Neural progenitor cell (in vitro differentiated cells): ENCODE measurements around the gene S100A3. TPM values are rescaled to one million over a fixed set of nuclear protein-coding genes. Genes with fewer than 3 reads are reported as not detected.
A peak's percentile ranks its signal among the peaks of the same experiment; 100 is the strongest.

Experiments used
- DNase-seq: peaks from one replicate; pipeline ENCODE4 v3.0.0-alpha.2; 2016; ENCODE audit warnings: low spot score
- H2AFZ ChIP-seq: fragments of 200-600 bp; sonication (generic); replicated peaks from 2 replicates; pipeline ENCODE4 v1.6.1; 2016; ENCODE audit warnings: antibody characterized with exemption
- H3F3A ChIP-seq: fragments of 200-600 bp; sonication (generic); 2 replicates; pipeline ENCODE4 v1.6.1; 2016; ENCODE audit warnings: antibody characterized with exemption, low read depth
- H3K27ac ChIP-seq: fragments of 200-600 bp; sonication (generic); 2 replicates; pipeline ENCODE4 v1.5.1; 2016; ENCODE audit warnings: mild to moderate bottlenecking
- H3K27me3 ChIP-seq: fragments of 200-600 bp; sonication (generic); 2 replicates; pipeline ENCODE4 v1.6.1; 2016; ENCODE audit warnings: mild to moderate bottlenecking, moderate library complexity
- H3K36me3 ChIP-seq: fragments of 200-600 bp; sonication (generic); 2 replicates; pipeline ENCODE4 v1.5.1; 2016
- H3K4me1 ChIP-seq: fragments of 200-600 bp; sonication (generic); 2 replicates; pipeline ENCODE4 v1.6.1; 2016; ENCODE audit warnings: mixed run types
- H3K4me2 ChIP-seq: fragments of 200-600 bp; sonication (generic); 2 replicates; pipeline ENCODE4 v1.6.1; 2016
- H3K4me3 ChIP-seq: fragments of 200-600 bp; sonication (generic); 2 replicates; pipeline ENCODE4 v1.5.1; 2016
- H3K79me2 ChIP-seq: fragments of 200-600 bp; sonication (generic); 2 replicates; pipeline ENCODE4 v1.6.1; 2016; ENCODE audit warnings: low read depth
- H3K9ac ChIP-seq: fragments of 200-600 bp; sonication (generic); 2 replicates; pipeline ENCODE4 v1.6.1; 2016
- H3K9me3 ChIP-seq: fragments of 200-600 bp; sonication (generic); 2 replicates; pipeline ENCODE4 v1.5.1; 2016; ENCODE audit warnings: low read depth
- H4K20me1 ChIP-seq: fragments of 200-600 bp; sonication (generic); 2 replicates; pipeline ENCODE4 v1.6.1; 2016; ENCODE audit warnings: low read depth
- H3K27ac Mint-ChIP-seq: 3 replicates; pipeline ENCODE4 v1.8.0; 2021; ENCODE audit warnings: mixed read lengths
- H3K27me3 Mint-ChIP-seq: 2 replicates; pipeline ENCODE4 v1.8.0; 2022; ENCODE audit warnings: low read depth, mild to moderate bottlenecking, inconsistent platforms, moderate library complexity, mixed read lengths; ENCODE audit not compliant: insufficient read depth
- H3K36me3 Mint-ChIP-seq: 3 replicates; pipeline ENCODE4 v1.8.0; 2021; ENCODE audit warnings: mixed read lengths
- H3K4me1 Mint-ChIP-seq: 3 replicates; pipeline ENCODE4 v1.8.0; 2021; ENCODE audit warnings: mixed read lengths
- H3K4me3 Mint-ChIP-seq: 3 replicates; pipeline ENCODE4 v1.8.0; 2021; ENCODE audit warnings: mild to moderate bottlenecking, moderate library complexity, mixed read lengths
- H3K9me3 Mint-ChIP-seq: 3 replicates; pipeline ENCODE4 v1.8.0; 2020; ENCODE audit warnings: mixed read lengths
- EZH2 ChIP-seq: fragments of 200-600 bp; sonication (generic); IDR thresholded peaks from 2 replicates; pipeline ENCODE4 v1.6.1; 2017; ENCODE audit warnings: antibody characterized with exemption, mild to moderate bottlenecking, moderate library complexity
- EZH2phosphoT487 ChIP-seq: fragments of 200-600 bp; sonication (generic); IDR thresholded peaks from 2 replicates; pipeline ENCODE4 v1.6.1; 2017; ENCODE audit warnings: antibody characterized with exemption
- total RNA-seq: library from RNA; depleted of rRNA; stranded (reverse); fragments of >200 nt; gene quantifications from 2 replicates; pipeline ENCODE4 v1.2.3, GENCODE V29; 2015; ENCODE audit warnings: low replicate concordance
- TF ChIP-seq, protein P1 (sequence below): fragments of 200-600 bp; sonication (generic); IDR thresholded peaks from 2 replicates; pipeline ENCODE4 v1.5.1; 2017; ENCODE audit warnings: antibody characterized with exemption, mild to moderate bottlenecking

S100A3 gene
- total RNA-seq, 1 donor from 2014 or later: not detected

DNA sequence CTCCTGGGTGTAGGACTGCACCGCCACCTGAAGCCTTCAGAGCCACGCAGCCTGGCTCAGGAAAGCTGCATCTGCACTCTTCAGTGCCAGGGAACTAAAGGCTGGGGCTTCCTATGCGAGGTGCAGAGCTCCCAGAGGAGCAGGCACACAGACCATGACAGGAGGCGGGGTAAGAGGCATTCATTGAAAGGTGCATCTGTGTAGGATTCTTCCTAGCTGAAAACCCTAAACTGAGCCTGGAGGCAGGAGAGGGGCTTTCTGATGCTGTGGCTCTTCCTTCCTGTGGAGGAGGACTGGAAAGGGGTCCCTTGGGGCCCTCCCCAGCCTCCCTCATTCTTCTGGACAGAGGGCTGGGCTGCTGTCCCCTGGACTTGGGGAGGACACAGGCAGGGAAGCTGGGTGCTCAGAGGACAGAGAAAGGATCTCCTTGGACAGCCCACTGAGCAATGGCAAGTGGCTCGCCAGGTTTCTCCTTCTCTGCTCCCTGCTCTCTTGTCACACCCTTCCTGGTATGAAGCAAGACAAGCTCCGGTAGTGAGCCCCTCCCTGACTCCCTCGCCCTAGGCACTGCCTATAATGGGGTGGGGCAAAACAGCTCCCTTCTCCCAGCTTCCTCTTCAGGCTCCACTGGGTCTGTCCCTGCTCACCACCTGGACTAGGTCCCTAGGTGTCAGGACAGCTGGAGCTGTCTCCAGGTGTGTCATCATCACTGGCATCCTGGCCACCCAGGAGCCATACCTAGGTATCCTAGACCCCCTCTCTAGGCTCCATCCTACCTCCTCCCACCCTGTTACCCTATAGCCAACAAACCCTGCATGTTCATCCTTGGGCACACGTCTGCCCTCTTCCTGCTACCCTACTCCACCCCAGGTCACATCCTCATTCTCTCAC lies 33.3 kb downstream of the S100A3 start:
- H3F3A ChIP-seq: peaks cover under 1% of the 10 kb centered on the region
- H2AFZ ChIP-seq: no peak overlapping the region
- no peaks in the 10 kb centered on the region for H3K4me1 ChIP-seq
- H3K36me3 ChIP-seq: no peaks in the 10 kb centered on the region
- Mint-ChIP-seq H3K4me3 (no peak overlapping the region), H3K27me3 (no peaks in the 10 kb centered on the region), H3K36me3 (no peaks in the 10 kb centered on the region), H3K27ac (no peak overlapping the region), H3K4me1 (peaks cover 5% of the 10 kb centered on the region), H3K9me3 (no peaks in the 10 kb centered on the region)
- no peak overlapping the region for H3K4me2 ChIP-seq
- H3K27me3 ChIP-seq: peaks cover 6% of the 10 kb centered on the region
- H3K27ac ChIP-seq: no peak overlapping the region
- no peaks in the 10 kb centered on the region for H3K79me2 ChIP-seq
- H3K9me3 ChIP-seq: no peaks in the 10 kb centered on the region
- H3K9ac ChIP-seq: no peak overlapping the region
- no peak overlapping the region for H3K4me3 ChIP-seq
- TF ChIP-seq, protein P1, sequence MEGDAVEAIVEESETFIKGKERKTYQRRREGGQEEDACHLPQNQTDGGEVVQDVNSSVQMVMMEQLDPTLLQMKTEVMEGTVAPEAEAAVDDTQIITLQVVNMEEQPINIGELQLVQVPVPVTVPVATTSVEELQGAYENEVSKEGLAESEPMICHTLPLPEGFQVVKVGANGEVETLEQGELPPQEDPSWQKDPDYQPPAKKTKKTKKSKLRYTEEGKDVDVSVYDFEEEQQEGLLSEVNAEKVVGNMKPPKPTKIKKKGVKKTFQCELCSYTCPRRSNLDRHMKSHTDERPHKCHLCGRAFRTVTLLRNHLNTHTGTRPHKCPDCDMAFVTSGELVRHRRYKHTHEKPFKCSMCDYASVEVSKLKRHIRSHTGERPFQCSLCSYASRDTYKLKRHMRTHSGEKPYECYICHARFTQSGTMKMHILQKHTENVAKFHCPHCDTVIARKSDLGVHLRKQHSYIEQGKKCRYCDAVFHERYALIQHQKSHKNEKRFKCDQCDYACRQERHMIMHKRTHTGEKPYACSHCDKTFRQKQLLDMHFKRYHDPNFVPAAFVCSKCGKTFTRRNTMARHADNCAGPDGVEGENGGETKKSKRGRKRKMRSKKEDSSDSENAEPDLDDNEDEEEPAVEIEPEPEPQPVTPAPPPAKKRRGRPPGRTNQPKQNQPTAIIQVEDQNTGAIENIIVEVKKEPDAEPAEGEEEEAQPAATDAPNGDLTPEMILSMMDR: no peak
- TF ChIP-seq EZH2phosphoT487: no peak
- no peak for TF ChIP-seq EZH2
- no peak for DNase-seq
- H4K20me1 ChIP-seq: no peaks in the 10 kb centered on the region

DNA sequence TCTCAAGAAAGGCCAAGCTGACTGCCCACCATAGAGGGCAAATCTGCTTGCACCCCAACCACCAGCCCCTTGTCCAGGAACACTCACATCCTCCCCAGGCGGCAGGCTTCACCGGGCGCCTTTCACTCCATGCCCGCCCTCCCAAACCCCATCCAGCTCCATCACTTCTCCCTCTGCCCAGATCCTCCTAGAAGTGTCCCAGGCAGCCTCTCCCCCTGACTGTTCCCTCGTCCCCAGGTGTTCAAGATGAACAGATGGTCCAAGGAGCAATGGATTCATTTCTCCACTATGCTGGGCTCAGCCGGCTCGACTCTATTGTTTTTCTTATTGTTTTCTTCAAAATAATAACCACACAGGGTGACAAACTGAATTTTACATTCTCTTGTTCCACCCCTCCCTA lies 35.4 kb downstream of the S100A3 start:
- Histone ChIP-seq H3K27ac (no peak overlapping the region), H3K9ac (no peak overlapping the region), H3K9me3 (no peaks in the 10 kb centered on the region), H3K4me3 (no peak overlapping the region), H3K4me2 (no peak overlapping the region), H3K27me3 (peaks cover 6% of the 10 kb centered on the region), H3K79me2 (no peaks in the 10 kb centered on the region), H3F3A (peaks cover 3% of the 10 kb centered on the region), H2AFZ (no peak overlapping the region), H3K4me1 (no peaks in the 10 kb centered on the region), H3K36me3 (no peaks in the 10 kb centered on the region), H4K20me1 (no peaks in the 10 kb centered on the region)
- H3K27me3 Mint-ChIP-seq: no peaks in the 10 kb centered on the region
- H3K36me3 Mint-ChIP-seq: no peaks in the 10 kb centered on the region
- no peak for DNase-seq
- peaks cover 5% of the 10 kb centered on the region for H3K4me1 Mint-ChIP-seq
- H3K4me3 Mint-ChIP-seq: no peak overlapping the region
- no peaks in the 10 kb centered on the region for H3K9me3 Mint-ChIP-seq
- TF ChIP-seq, protein P1: no peak
- TF ChIP-seq EZH2: no peak
- TF ChIP-seq EZH2phosphoT487: no peak
- H3K27ac Mint-ChIP-seq: no peak overlapping the region

GRCh38 chr1:153513023-153513422 lies 36.0 kb downstream of the S100A3 start:
- Mint-ChIP-seq H3K36me3 (no peaks in the 10 kb centered on the region), H3K9me3 (no peaks in the 10 kb centered on the region), H3K4me1 (peaks cover 5% of the 10 kb centered on the region), H3K27me3 (no peaks in the 10 kb centered on the region), H3K27ac (no peak overlapping the region), H3K4me3 (no peak overlapping the region)
- H3K9ac ChIP-seq: no peak overlapping the region
- peaks cover 6% of the 10 kb centered on the region for H3K27me3 ChIP-seq
- DNase-seq: no peak
- no peaks in the 10 kb centered on the region for H3K9me3 ChIP-seq
- H3K79me2 ChIP-seq: no peaks in the 10 kb centered on the region
- no peak overlapping the region for H3K4me3 ChIP-seq
- H3K4me2 ChIP-seq: no peak overlapping the region
- no peak for TF ChIP-seq EZH2phosphoT487
- TF ChIP-seq, protein P1: peak; percentile 5
- peaks cover 3% of the 10 kb centered on the region for H3F3A ChIP-seq
- no peaks in the 10 kb centered on the region for H3K36me3 ChIP-seq
- no peak overlapping the region for H2AFZ ChIP-seq
- H3K4me1 ChIP-seq: no peaks in the 10 kb centered on the region
- H3K27ac ChIP-seq: no peak overlapping the region
- H4K20me1 ChIP-seq: no peaks in the 10 kb centered on the region
